ENCODE measurements around the gene NCAPG2.

GRCh38 chr7:158702196-158702595, 2.4 kb downstream of the NCAPG2 start:
- no peak for TF ChIP-seq CTCF (IDR thresholded peaks at IDR 0.05)
- TF ChIP-seq POLR2A (IDR thresholded peaks at IDR 0.05): no peak
